ENCODE measurements around the gene ZFYVE16.
"Not testable (repeated sequence)": the region's sequence is repeated elsewhere in the genome, so short reads cannot be mapped to it uniquely, and the experiment has no call there.

Gene ZFYVE16

DNA sequence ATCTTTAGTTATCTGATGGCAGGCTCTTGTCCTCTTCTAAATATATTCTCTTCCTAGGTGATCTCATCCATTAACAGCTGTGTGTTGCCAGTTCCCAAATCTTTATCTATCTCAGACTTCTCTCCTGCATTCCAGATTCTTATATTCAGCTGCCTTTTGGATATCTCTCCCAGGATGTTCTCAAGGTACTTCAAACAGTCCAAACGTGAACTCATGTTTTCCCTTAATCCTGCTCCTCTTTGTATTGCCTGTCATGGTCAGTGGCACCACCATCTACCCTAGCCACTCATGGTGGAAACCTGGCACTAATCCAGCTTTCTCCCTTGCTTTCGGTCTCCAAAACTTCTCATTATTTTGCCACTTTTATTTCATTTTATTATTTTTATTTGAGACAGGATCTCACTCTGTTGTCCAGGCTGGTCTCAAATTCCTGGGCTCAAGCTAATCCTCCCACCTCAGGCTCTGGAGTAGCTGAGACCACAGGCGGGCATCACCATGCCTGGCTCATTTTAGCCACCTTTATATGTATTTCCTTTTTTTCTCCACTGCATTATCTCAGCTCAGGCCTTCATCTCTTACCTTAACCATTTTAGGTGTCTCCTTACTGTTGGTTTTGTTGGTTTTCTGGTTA is 3.8 kb downstream of the ZFYVE16 start:
- no peak for DNase-seq

DNA sequence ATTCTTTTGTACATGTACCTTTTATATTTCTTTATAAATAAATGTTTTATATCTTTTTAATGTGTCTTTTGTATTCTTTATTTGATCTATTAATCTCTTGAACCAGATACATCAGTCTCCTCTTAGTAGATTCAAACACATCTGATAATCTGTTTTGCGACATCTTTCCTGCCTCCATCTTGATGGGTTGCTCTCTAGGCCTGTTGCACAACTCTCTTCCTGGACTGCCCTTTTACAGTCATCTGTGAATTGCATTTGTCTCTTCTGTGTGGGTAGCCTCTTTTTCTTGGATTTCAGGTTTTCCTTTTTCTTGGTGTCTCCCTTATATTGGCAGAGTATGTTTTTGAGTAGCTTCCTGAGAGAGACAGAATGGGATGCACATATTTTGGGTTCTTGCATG is 6.2 kb downstream of the ZFYVE16 start:
- no peak for DNase-seq

DNA sequence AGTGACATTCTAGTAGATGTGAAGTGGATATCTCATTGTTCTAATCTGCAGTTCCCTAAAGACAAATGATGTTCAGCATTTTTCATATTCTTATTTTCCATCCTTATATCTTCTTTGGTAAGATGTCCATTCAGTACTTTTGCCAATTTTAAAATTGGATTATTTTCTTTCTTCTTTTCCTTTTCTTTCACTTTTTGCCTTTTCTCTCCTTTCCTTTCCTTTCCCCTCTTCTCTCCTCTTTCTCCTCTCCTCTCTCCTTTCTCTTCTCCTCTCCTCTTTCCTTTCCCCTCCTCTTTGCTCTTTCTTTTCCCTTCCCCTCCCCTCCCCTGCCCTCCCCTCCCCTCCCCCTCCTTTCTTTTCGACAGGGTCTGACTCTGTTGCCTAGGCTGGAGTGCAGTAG is 10.1 kb downstream of the ZFYVE16 start:
- DNase-seq = no peak

DNA sequence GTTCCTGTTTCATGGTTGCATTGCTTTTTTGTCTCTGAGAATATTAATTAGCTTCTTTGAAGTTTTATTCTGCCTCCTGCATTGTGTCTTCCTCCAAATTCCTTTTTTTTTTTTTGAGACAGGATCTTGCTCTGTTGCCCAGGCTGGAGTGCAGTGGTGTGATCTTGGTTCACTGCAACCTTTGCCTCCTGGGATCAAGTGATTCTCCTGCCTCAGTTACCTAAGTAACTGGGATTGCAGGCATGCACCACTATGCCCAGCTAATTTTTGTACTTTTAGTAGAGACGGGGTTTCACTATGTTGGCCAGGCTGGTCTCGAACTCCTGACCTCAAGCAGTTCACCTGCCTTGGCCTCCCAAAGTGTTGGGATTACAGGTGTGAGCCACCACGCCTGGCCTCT is 16.5 kb downstream of the ZFYVE16 start:
- DNase-seq = not testable (repeated sequence)

DNA sequence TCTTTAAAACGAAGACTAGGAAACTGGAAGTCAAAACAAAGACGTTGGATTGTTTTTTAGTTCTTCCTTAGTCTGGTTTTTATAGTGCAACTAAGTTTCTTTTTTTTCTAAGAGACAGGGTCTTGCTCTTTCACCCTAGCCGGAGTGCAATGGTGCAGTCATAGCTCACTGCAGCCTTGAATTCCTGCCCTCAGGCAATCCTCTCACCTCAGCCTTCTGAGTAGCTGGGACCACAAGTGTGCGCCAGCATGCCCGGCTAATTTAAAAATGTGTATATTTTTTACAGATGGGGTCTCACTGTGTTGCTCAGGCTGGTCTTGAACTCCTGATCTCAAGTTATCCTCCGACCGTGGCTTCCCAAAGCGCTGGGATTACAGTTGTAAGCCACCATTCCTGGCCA is 27.6 kb downstream of the ZFYVE16 start:
- no peak for DNase-seq

DNA sequence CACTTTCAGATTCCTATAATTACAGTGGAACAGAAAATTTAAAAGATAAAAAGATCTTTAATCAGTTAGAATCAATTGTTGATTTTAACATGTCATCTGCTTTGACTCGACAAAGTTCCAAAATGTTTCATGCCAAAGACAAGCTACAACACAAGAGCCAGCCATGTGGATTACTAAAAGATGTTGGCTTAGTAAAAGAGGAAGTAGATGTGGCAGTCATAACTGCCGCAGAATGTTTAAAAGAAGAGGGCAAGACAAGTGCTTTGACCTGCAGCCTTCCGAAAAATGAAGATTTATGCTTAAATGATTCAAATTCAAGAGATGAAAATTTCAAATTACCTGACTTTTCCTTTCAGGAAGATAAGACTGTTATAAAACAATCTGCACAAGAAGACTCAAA is 29.5 kb downstream of the ZFYVE16 start:
- DNase-seq = no peak

DNA sequence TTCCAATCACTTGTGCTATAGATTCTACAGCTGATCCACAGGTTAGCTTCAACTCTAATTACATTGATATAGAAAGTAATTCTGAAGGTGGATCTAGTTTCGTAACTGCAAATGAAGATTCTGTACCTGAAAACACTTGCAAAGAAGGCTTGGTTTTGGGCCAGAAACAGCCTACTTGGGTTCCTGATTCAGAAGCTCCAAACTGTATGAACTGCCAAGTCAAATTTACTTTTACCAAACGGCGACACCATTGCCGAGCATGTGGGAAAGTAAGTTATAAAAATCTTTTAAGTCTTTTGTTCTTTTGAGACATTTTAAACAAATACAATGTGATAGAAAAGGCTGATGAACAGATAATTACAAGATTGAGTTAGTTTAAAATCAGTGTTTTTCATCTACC is 30.9 kb downstream of the ZFYVE16 start:
- DNase-seq = no peak

DNA sequence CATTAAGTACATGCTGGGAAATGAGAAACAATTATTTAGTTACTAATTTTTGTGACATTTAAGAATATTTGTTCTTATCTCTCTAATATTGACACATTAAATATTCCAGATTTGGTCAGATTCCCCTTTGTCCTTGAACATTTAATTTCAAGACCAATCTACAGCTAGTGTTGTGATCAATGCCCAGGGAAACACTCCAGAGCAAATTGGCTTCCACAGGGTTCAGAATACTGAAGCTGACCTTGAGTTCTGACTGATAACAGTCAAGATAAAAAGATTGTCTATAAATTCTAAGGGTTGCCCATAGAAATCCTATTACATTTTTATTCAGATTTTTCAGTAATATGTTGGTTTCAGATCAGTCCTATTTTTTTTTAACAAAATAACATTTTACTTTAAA is 31.3 kb downstream of the ZFYVE16 start:
- DNase-seq = no peak

DNA sequence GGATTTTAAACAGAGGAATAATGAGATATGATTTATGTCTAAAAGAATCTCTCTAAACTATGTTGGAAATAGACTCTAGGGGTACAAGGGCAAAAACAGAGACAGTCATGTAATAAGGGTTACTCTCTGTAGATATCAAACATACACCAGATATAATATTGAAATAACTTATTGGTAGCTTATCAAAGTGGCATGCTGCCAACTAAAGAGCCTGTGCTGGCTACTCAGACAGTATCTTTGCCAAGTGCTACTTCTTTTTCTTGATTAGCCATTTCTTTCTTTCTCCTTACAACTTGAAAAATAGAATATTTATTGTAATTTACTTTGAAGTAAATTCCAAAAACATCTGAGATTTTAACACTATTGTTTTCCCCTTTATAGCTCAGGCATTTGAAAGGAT is 34.9 kb downstream of the ZFYVE16 start:
- DNase-seq = no peak

DNA sequence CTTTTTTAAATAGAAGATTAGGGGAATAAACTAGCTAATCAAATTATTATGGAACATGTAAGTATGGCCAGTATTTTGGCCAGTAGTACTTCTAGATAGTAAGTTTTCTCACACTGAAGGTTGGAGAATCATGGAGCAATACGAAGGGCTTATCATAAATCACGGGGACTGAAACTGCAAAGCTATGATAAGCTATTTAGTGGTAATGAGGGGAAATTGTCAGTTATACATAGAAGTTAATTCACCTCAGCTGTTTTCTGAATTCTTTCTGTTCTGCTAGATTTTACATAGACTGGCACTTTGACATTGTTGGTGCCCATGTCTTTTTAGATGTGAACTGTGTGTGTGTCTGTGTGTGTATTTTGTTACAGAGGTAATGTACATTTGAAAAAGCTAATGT is 45.5 kb downstream of the ZFYVE16 start:
- no peak for DNase-seq

DNA sequence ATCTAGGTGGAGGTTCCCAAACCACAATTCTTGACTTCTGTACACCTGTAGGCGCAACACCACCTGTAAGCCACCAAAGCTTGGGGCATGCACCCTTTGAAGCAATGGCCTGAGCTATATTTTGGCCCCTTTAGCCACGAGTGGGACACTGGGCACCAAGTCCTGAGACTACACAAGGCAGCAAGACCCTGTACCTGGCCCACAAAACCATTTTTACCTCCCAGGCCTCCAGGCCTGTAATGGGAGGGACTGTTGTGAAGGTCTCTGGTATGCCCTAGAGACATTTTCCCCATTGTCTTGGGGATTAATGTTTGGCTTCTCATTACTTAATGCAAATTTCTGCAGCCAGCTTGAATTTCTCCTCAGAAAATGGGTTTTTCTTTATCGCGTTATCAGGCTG is 55.4 kb downstream of the ZFYVE16 start:
- no peak for DNase-seq

DNA sequence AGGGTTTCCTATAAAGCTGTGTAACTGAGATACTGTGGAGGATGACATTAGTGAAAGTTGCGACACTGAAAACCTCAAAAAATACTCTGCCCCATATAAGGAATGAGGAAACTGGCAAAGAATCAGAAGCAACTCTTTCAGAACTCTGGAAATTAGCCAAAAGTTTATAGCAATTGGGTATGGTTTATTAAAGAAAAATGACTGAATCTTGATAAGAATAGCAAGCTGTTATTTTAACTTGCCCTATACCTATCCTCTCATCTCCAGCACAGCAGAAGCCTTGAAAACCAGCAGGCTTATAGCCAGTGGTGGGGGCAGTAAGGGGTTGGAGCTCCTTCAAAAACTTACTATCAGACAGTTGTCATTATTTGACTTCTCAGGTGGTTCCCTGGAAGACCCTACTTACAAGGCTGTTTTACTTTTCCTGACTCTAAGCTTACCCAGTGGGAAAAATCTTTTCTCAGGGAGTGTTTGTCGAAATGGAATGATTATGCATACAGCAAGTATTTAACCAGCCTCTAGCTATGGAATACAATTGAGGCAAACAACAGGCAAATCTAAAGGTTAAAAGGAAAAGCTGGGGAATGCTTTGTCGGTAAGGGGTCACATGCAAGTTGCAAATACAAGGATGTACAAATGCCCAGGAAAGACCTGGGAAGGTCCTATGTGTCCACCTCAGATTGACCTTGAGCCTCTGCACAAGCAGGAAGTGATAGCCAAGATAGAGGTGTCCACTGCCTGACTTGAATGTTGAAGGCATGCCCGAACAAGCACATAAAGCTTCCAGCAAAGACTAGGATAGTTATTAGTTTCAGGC is 59.0 kb downstream of the ZFYVE16 start:
- DNase-seq = peak; percentile 37

DNA sequence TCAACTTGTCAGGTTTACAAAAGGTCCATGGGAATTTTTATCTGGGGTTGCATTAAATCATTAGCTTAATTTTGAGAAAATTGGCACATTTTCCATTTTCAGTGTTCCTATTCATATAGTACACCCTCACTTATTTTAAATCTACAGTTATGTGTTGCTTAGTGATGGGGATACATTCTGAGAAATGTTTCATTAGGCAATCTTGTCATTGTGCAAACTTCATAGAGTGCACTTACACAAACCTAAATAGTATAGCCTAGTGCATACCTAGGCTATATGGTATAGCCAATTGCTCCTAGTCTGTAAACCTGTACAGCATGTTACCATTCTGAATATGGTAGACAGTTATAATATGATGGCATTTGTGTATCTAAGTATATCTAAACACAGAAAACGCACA is 60.3 kb downstream of the ZFYVE16 start:
- no peak for DNase-seq

DNA sequence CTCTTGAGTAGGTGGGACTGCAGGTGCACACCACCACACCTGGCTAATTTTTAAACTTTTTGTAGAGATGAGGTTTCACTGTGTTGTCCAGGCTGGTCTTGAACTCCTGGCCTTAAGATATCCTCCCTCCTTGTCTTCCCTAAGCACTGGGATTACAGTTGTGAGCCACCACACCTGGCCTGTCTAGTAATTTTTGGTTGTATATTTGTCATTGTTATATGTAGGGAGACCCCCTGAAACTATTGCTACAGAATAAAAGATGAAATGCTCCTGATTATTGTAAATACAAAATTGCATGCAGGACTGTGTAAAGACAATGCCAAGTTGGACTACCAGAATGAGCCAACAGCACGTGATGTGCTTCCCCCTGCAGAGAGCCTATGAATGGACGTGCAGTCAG is 62.8 kb downstream of the ZFYVE16 start:
- not testable (repeated sequence) for DNase-seq

DNA sequence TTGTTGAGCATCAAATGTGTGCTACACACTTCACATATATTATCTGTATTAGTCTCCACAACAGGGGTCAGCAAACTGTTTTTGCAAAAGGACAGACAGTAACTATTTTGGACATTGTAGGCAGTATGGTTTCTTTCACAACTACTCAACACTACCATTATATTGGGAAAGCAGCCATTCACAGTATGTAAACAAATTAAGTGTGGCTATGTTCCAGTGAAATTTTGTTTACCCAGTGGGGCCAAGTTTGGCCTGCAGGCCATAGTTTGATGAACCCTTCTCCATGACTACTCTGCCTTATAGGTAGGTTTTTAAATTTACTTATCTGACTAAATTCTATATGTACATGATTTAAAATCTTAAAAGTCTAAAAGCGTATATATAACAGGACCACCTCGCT is 67.1 kb downstream of the ZFYVE16 start:
- DNase-seq = no peak

DNA sequence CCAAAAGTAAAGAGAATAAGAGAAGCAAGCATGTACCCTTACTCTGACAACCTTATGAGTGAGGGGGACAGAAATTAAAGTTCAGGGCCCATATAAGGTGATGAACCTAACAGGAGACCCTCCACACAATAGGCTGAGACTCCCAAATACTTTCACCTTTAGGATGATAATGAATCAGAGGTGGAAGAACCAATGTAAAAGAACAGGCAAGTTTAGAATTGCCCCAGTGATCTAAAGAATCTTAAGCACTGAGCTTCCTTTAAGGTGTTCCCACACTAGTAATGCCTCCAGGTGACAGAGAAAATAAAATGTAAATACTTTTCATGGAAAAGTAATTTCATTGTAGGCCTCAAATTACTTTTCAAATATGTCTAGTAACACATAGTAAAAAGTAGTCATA is 71.8 kb downstream of the ZFYVE16 start:
- DNase-seq = no peak

DNA sequence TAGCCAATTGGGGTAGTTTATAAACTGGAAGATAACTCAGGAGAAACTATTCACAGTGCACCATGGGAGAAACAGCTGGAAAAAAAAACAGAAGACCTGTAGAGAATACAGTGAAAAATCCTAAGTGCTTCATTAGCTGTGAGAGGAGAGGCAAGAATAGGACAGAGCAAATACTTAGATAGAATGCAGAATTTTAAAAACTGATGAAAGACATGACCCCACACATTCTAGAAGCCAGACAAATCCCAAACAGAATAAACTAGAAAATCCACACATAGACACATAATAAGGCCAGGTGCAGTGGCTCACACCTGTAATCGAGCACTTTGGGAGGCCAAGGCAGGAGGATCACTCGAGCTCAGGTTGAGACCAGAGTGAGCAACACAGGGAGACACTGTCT is 72.5 kb downstream of the ZFYVE16 start:
- no peak for DNase-seq

DNA sequence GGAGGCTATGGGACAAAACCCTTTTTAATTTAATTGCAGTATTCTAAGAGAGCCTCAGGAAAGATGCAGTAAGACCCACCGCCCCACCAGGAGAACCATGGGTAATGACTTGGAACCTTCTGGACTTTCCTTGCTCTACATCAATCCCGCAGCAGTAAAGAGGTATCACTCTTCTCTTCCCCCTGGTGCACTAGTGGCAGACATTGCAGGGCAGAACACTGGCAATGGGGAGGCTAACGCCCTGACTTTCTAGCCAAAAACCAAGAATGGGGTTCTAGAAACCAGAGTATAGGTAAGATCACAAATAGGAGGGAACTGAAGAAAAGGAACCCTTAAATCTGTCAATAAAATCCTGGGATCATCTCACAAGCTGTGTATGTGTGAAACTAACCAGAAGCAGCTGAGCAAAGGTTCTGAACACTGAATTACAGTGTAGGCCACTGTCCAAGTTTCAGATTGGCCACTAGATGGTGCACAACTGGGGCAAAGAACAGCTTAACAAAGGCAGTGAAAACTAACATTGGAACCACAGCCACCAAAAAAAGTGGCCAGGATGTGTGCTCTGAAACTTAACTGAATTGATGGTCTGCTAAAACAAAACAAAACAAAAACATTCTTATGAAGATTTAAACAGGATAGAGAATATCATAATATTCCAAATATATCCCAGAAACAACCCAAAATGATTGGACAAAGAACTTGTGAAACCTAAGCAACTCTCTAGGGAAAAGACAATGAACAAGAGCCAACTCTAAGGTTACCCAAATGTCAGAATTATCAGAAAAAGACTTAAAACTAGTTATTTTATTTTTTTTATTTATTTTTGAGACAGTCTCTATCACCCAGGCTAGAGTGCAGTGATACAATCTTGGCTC is 73.4 kb downstream of the ZFYVE16 start:
- DNase-seq = peak; percentile 62

DNA sequence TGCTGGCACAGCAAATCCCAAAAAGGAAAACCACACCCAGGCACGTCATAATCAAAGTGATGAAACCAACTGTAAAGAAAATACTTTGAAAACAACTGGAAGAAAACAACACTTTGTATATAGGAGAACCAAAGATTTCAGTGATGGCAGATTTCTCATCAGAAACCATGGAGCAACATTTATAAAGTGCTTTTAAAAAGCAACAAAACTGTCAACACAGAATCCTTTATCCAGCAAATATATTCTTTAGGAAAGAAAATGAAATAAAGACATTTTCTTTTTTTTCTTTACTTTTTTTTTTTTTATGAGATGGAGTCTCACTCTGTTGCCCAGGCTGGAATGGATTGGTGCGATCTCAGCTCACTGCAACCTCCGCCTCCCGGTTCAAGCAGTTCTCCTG is 74.7 kb downstream of the ZFYVE16 start:
- no peak for DNase-seq

DNA sequence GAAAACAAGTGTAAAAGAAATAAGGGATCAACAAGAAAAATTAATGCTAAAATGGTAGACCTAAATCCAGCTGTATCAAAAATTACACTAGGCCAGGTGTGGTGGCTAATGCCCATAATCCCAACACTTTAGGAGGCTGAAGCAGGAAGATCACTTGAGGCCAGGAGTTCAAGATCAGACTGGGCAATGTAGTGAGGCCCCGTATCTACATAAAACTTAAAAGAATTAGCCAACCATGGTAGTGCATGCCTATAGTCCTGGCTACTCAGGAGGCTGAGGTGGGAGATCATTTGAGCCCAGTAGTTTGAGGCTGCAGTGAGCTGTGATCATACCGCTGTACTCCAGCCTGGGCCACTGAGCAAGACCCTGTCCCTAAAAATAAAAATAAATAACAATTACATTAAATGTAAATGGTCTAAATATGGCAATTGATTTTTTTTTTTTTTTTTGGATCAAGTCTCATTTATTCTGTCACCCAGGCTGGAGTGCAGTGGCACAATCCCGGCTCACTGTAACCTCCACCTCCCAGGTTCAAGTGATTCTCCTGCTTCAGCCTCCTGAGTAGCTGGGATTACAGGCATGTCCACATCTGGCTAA is 75.9 kb downstream of the ZFYVE16 start:
- DNase-seq = no peak

DNA sequence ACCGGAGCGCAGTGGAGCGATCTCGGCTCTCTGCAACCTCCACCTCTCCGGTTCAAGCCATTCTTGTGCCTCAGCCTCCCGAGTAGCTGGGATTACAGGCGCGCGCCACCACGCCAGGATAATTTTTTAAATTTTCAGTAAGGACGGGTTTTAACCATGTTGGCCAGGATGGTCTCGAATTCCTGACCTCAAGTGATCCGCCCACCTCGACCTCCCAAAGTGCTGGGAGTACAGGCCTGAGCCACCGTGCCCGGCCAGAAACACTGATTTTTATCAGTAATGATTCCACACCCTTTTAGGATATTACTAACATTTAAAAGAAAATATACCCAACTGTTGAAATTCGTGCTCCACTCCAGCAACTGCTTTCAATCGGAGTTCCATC is 79.6 kb downstream of the ZFYVE16 start:
- no peak for DNase-seq

DNA sequence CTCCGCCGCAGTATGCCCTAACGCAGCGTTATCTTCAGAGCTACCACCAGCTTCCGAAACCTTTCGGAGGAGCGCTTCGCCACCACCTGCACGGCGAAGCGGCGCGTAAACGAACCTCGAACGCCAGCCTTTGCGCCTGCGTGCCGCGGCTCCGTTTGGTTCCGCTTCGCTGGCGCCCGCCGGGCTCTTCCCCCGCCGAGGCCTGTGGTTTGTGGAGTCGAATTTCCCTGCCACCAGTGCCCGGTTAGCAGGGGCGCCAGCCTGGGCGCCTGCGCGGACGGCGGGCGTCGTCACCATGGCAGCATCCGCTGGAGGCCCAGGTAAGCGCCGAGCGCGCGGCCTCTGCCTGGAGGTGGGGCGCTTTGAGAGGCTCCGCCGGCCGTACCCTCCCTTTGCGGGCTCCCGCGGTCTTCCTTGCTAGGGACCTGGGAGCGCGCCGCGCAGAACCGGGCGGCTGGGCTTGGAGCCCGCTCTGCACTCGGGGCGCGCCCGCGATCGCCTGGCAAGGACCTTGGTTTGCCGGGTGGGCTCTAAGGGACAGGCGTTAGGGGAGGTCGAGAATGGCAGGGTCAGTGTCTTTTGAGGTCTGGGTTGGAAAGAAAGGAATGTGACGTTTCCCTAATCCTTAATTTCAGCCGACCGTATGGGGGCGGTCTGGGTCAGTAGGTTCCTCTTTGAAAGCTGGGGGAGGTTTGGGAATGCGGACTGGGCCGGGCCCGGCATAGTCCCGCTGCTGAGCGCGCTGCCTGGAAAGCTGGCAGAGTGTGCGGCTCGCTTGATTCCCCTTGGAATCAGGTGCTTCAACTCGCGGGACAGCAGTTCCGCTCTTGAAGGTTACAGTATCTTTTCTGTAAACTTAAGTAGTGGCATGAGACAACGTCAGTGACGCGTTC is 80.2 kb downstream of the ZFYVE16 start, which contains the start of gene FAM151B:
FAM151B (plus strand) TSS at position 272 of the 893 bp plus-strand sequence; CDS start at position 296, 24 bp downstream.
- DNase-seq = peak; percentile 90
